ENCODE data around the gene ZNHIT3.
A peak's percentile ranks its signal among the peaks of the same experiment; 100 is the strongest.

The ZNHIT3 gene

GRCh38 chr17:36514856-36515255 lies 28.4 kb downstream of the ZNHIT3 start:
- DNase-seq: no peak

GRCh38 chr17:36515837-36516236 lies 29.4 kb downstream of the ZNHIT3 start:
- no peak for DNase-seq

- no peak for DNase-seq
Measured at GRCh38 chr17:36523113-36523512, 36.6 kb downstream of the ZNHIT3 start.

- no peak for DNase-seq
Measured at GRCh38 chr17:36524428-36524876, 38.0 kb downstream of the ZNHIT3 start.

GRCh38 chr17:36525113-36525512 lies 38.6 kb downstream of the ZNHIT3 start:
- no peak for DNase-seq

- no peak for DNase-seq
Measured at GRCh38 chr17:36525888-36526287, 39.4 kb downstream of the ZNHIT3 start.

GRCh38 chr17:36527621-36528250 lies 41.3 kb downstream of the ZNHIT3 start:
- DNase-seq: no peak

GRCh38 chr17:36529121-36529520 lies 42.6 kb downstream of the ZNHIT3 start:
- no peak for DNase-seq

- no peak for DNase-seq
Measured at GRCh38 chr17:36532435-36532975, 46.0 kb downstream of the ZNHIT3 start.

- DNase-seq: peak; percentile 45
Measured at GRCh38 chr17:36533935-36534839, 47.7 kb downstream of the ZNHIT3 start.

GRCh38 chr17:36534840-36535668 lies 48.6 kb downstream of the ZNHIT3 start, which contains the start of the genes MYO19 and PIGW:
TSS of gene MYO19 (minus strand) at chr17:36534868. CDS start at chr17:36532538, 2,330 bp downstream.
TSS of gene PIGW (plus strand) at chr17:36534987. CDS start at chr17:36537102, 2,115 bp downstream.
- peak; percentile 88 for DNase-seq

GRCh38 chr17:36535669-36536081 lies 49.2 kb downstream of the ZNHIT3 start:
- DNase-seq: no peak

- no peak for DNase-seq
Measured at GRCh38 chr17:36540696-36541095, 54.2 kb downstream of the ZNHIT3 start.

- no peak for DNase-seq
Measured at GRCh38 chr17:36542755-36543154, 56.3 kb downstream of the ZNHIT3 start.

GRCh38 chr17:36544044-36544306 lies 57.5 kb downstream of the ZNHIT3 start:
- no peak for DNase-seq

- peak; percentile 89 for DNase-seq
Measured at GRCh38 chr17:36544307-36545076, 58.0 kb downstream of the ZNHIT3 start, which contains the start of gene GGNBP2. TSS of gene GGNBP2 (plus strand) at chr17:36544919. CDS start at chr17:36545725, 806 bp downstream.

GRCh38 chr17:36545077-36545464 lies 58.6 kb downstream of the ZNHIT3 start:
- DNase-seq: no peak
